Renal cortex interstitium (tissue), 15 donors: ENCODE results near the gene KIAA0232. TPM values are rescaled to one million over a fixed set of nuclear protein-coding genes. Genes with fewer than 3 reads are reported as not detected.
A peak's percentile ranks its signal among the peaks of the same experiment; 100 is the strongest.

Source experiments
- DNase-seq, 11 donors: peaks; one replicate each; pipeline ENCODE4 v3.0.0-alpha.2; 2013; ENCODE audit warnings: low read depth in 9 of 11, low spot score in 4 of 11; ENCODE audit errors: extremely low read depth in 1 of 11
- long read RNA-seq, 16 experiments: transcript quantifications; one replicate each; lab custom pipeline, GENCODE V29; 2026
- polyA plus RNA-seq, 3 donors: library from polyadenylated mRNA; unstranded; fragments of 120-200 nt; gene quantifications; one replicate each; pipeline ENCODE4 v1.2.1, GENCODE V29; 2013; ENCODE audit not compliant: insufficient read length in 3 of 3

KIAA0232 gene, protein sequence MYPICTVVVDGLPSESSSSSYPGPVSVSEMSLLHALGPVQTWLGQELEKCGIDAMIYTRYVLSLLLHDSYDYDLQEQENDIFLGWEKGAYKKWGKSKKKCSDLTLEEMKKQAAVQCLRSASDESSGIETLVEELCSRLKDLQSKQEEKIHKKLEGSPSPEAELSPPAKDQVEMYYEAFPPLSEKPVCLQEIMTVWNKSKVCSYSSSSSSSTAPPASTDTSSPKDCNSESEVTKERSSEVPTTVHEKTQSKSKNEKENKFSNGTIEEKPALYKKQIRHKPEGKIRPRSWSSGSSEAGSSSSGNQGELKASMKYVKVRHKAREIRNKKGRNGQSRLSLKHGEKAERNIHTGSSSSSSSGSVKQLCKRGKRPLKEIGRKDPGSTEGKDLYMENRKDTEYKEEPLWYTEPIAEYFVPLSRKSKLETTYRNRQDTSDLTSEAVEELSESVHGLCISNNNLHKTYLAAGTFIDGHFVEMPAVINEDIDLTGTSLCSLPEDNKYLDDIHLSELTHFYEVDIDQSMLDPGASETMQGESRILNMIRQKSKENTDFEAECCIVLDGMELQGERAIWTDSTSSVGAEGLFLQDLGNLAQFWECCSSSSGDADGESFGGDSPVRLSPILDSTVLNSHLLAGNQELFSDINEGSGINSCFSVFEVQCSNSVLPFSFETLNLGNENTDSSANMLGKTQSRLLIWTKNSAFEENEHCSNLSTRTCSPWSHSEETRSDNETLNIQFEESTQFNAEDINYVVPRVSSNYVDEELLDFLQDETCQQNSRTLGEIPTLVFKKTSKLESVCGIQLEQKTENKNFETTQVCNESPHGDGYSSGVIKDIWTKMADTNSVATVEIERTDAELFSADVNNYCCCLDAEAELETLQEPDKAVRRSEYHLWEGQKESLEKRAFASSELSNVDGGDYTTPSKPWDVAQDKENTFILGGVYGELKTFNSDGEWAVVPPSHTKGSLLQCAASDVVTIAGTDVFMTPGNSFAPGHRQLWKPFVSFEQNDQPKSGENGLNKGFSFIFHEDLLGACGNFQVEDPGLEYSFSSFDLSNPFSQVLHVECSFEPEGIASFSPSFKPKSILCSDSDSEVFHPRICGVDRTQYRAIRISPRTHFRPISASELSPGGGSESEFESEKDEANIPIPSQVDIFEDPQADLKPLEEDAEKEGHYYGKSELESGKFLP (N-terminal part only)
- 10 to 100 TPM; 36.3 to 43.7 (median 39.9) TPM for polyA plus RNA-seq
- long read RNA-seq, donor 1, partial matches to known transcripts = 0 of 1 reads
- long read RNA-seq, donor 1, other reads (novel, unspliced or antisense) = 0 of 1 reads
- long read RNA-seq, donor 2 = 0 reads
- long read RNA-seq, donor 3, full-length matches to known transcripts = 2 of 20 reads
- long read RNA-seq, donor 3, partial matches to known transcripts = 18 of 20 reads
- long read RNA-seq, donor 3, other reads (novel, unspliced or antisense) = 0 of 20 reads
- long read RNA-seq, donor 4, full-length matches to known transcripts = 5 of 5 reads
- long read RNA-seq, donor 4, partial matches to known transcripts = 0 of 5 reads
- long read RNA-seq, donor 4, other reads (novel, unspliced or antisense) = 0 of 5 reads
- long read RNA-seq, donor 5 = 0 reads
- long read RNA-seq, donor 6, full-length matches to known transcripts = 1 of 23 reads
- long read RNA-seq, donor 6, partial matches to known transcripts = 22 of 23 reads
- long read RNA-seq, donor 6, other reads (novel, unspliced or antisense) = 0 of 23 reads
- long read RNA-seq, donor 7, full-length matches to known transcripts = 2 of 7 reads
- long read RNA-seq, donor 7, partial matches to known transcripts = 5 of 7 reads
- long read RNA-seq, donor 7, other reads (novel, unspliced or antisense) = 0 of 7 reads
- long read RNA-seq, donor 8 = 0 reads
- long read RNA-seq, donor 9, partial matches to known transcripts = 7 of 8 reads
- long read RNA-seq, donor 9, other reads (novel, unspliced or antisense) = 0 of 8 reads
- long read RNA-seq, donor 10, full-length matches to known transcripts = 2 of 20 reads
- long read RNA-seq, donor 10, partial matches to known transcripts = 18 of 20 reads
- long read RNA-seq, donor 10, other reads (novel, unspliced or antisense) = 0 of 20 reads
- long read RNA-seq, donor 11, full-length matches to known transcripts = 2 of 26 reads
- long read RNA-seq, donor 11, partial matches to known transcripts = 24 of 26 reads
- long read RNA-seq, donor 11, other reads (novel, unspliced or antisense) = 0 of 26 reads
- long read RNA-seq, donor 12, full-length matches to known transcripts = 1 of 1 reads
- long read RNA-seq, donor 12, partial matches to known transcripts = 0 of 1 reads
- long read RNA-seq, donor 12, other reads (novel, unspliced or antisense) = 0 of 1 reads
- long read RNA-seq, donor 13 = 0 reads
- long read RNA-seq, donor 14 = 0 reads
- long read RNA-seq, donor 15 = 0 reads
- long read RNA-seq, donor 16, full-length matches to known transcripts = 4 of 57 reads
- long read RNA-seq, donor 16, partial matches to known transcripts = 53 of 57 reads
- long read RNA-seq, donor 16, other reads (novel, unspliced or antisense) = 0 of 57 reads

DNA sequence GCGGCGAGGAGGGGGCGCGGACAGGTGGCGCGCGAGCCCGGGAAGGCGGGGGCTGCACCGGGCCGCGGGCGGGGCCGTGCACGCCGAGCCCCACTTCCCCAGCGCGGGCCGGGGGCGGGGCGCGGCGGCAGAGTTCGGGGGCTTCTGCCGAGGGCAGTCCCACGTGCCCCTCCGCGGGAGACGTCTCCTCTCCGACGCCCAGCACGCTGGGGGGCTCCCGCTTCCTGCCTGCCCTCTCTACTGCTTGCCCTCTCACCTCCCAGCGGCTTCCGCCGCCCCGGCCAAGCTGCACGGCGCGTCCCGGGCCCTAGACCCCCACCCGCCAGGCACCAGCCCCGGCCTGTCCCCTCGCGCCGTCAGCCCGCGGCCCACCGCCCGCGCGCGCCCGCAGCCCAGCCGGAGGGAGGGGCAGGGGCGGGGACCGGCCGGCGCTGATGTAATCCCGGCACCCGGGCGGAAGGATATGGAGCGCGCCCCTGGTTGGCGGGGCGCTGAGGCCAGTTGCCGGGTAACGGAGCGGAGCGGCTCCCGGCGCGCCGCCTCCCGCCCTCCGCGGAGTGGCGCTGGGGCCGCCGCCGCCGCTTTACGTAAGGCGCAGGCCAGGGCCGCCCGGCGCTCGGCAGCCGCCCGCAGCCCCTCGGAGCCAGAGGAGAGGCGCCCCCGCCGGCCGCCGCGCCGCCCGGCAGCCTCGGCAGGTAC is at the start of gene KIAA0232:
Gene KIAA0232 (plus strand): TSS at position 581 of the 699 bp plus-strand sequence. CDS start 41,727 bp downstream, outside the sequence.
- DNase-seq = peak; percentile 74 to 94 (median 90)

DNA sequence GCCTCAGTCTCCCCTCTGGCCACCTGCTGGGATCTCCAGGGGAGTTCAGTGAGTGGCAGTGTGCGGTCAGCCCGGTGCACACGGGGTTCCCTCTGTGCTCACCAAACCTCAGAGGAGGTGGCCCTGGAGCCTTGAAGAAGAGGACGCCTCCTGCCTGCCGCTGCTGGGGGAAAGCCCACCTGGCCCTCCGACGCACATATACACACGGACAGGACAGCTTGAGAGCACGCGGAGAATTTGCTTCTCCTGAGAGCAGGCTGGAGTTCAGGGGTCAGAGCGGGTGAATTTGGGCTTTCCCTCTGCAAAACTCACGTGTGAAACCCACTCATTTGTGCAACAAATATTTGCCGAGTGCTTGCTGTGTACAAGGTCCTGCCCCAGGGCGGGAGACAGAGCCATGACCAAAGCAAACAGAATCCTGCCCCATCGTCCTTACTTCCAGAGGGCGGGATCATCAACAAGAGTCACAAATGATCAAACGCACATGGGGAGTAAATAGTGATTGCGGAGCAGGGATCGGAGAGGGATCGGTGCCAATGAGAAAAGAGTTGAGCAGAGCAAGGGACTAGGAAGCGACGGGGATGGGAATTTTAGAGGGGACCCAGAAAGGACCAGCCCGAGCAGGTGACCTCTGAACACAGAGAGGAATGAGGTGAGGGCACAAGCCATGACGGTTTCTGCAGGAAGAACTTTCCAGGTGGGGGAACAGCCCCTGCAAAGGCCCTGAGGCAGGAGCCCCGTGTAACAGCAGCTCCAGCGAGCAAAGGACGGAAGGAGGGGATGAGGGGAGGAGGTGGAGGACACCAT is 49.0 kb upstream of the KIAA0232 start:
- no peak for DNase-seq

GRCh38 chr4:6734165-6734786 is 48.3 kb upstream of the KIAA0232 start:
- no peak for DNase-seq

GRCh38 chr4:6739920-6740319 is 42.6 kb upstream of the KIAA0232 start:
- DNase-seq = no peak

- DNase-seq = no peak
These were observed 42.2 kb upstream of the KIAA0232 start for GRCh38 chr4:6740347-6740746.

GRCh38 chr4:6742507-6742906 is 40.0 kb upstream of the KIAA0232 start:
- DNase-seq = no peak

- DNase-seq = no peak
These were observed 39.5 kb upstream of the KIAA0232 start for GRCh38 chr4:6742989-6743388.

DNA sequence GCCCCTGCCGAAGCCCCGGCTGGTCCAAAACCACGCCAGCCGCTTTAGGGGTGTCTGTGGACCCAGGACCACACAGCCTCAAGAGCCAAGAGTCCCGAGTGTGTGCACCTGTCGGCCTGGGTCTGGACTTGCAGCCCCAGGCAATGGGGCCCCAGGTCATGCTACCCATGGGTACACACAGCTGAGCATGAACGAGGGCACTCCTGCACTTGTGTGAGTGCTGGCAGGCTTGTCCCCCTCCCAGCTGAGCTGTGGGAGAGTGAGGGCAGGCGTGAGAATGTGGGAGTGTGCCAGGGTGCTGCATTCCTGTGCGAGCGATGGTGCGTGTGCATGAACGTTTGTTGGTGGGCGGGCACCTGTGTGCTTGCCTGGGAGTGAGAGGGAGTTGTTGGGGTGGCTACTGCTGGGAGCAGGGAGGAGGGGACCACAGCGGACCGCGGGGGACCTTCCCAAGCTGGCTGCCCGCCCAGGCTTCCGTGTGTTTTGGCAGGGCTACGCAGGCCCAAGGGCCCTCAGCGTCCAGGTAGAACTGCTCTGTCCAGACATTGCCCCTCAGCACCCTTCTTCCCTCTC is 35.7 kb upstream of the KIAA0232 start:
- peak; percentile 25 to 81 (median 57) for DNase-seq

DNA sequence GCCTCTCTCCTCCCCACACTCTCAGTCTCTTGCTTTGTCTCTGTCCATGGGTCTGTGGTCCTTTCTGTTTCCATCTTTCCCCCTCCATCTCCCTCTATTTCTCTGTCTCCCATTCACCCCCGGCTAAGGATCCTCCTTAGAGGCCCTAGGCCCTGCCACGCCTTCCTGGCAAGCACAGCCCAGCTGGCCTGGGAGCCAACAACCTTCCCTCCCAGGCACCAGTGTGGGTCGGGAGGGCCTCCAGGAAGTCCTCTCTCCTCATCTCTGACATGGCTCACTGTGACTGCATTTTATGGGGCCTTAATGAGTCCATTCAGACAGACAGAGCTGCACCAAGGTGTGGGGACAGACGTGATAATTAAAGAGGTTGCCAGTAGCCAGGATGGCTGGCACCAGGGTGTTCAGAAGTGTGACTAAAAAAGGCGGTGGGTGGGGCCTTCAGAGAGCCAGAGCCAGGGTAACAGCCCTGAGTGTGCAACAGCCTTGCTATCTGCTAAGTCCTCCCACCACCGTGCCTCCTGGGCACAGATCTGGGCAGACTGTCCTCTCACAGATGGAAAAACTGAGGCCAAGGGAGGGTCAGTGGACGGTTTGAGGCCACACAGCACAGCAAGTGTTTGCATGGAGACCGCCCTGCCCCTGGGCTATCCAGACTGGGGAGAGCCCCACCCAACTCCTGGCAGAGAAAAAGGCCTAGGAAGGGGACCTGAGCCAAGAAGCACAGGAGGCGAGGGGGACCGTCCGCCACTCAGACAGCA is 35.1 kb upstream of the KIAA0232 start:
- no peak for DNase-seq

GRCh38 chr4:6748286-6748685 is 34.2 kb upstream of the KIAA0232 start:
- DNase-seq = no peak

GRCh38 chr4:6749340-6750171 is 33.0 kb upstream of the KIAA0232 start:
- no peak for DNase-seq

GRCh38 chr4:6750286-6751221 is 32.0 kb upstream of the KIAA0232 start:
- DNase-seq = no peak
